OCI-M2 (cell line): Measurements from ENCODE around the gene PDIK1L.

Experiments
- DNase-seq: peaks from one replicate; lab custom pipeline; 2025; ENCODE audit not compliant: unreplicated experiment; lab: John Stamatoyannopoulos, UW

The PDIK1L gene

DNA sequence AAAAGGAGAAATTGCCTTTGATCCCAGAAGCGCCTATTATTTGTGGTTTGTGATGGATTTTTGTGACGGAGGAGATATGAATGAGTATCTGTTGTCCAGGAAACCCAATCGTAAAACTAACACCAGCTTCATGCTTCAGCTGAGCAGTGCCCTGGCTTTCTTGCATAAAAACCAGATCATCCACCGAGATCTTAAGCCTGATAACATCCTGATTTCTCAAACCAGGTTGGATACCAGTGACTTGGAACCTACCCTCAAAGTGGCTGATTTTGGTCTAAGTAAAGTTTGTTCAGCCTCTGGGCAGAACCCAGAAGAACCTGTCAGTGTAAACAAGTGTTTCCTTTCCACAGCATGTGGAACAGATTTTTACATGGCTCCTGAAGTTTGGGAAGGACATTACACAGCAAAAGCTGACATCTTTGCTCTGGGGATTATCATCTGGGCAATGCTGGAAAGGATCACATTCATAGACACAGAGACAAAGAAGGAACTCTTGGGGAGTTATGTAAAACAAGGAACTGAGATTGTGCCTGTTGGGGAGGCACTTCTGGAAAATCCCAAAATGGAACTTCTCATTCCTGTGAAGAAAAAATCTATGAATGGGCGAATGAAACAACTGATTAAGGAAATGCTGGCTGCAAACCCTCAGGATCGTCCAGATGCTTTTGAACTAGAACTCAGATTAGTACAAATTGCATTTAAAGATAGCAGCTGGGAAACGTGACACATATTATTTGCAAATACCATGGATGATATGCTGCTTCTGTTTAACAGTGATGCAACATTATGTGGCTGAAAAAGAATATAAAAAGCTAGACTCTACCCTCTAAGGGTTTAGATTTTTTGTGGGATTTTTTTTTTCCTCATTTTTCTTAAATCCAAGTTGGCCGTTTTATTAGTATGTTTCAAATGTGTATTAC is 10.5 kb downstream of the PDIK1L start:
- no peak for DNase-seq

DNA sequence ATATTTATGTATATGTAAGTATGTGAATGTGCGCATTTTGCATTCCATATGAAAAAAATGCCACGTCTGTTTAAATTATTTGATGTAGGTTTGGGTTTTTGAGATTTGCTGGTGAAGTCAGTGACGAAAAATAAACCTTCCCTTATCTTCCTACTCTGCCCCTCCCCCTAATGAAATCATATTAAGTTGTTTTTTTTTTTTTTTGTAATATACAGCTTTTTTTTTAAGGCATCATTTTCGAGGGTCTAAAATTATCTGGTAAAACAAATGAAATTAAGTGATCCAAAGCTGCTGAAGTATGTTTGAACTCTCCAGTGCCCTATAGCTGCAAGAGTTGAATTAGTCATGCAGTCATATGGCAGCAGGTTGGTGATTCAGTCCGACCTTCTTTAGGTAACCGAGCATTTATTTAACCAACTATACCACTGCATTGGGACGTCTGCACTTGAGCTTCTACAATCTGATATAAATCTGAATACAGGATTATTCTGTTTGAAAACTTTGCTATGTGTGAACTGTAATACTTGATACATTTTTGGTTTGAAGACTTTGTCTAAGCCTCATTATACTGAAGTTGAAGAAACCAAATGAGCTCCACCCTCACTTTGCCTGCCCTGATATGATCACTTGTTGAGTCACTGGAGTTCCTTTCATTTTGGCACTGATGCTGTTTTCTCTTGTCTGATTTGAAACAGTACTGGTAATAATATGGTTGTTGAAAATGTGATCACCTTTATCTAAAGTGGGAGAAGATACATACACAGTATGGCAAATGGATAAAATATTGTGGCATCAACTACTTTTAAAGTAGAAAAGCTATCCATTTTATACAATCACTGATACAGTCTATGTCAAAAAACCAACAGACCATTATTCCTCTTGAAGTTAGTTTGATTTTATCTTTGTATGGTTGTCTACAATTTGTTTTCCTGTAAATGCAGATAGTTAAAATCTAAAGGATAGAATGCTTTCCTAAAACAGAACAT is 11.7 kb downstream of the PDIK1L start:
- no peak for DNase-seq

DNA sequence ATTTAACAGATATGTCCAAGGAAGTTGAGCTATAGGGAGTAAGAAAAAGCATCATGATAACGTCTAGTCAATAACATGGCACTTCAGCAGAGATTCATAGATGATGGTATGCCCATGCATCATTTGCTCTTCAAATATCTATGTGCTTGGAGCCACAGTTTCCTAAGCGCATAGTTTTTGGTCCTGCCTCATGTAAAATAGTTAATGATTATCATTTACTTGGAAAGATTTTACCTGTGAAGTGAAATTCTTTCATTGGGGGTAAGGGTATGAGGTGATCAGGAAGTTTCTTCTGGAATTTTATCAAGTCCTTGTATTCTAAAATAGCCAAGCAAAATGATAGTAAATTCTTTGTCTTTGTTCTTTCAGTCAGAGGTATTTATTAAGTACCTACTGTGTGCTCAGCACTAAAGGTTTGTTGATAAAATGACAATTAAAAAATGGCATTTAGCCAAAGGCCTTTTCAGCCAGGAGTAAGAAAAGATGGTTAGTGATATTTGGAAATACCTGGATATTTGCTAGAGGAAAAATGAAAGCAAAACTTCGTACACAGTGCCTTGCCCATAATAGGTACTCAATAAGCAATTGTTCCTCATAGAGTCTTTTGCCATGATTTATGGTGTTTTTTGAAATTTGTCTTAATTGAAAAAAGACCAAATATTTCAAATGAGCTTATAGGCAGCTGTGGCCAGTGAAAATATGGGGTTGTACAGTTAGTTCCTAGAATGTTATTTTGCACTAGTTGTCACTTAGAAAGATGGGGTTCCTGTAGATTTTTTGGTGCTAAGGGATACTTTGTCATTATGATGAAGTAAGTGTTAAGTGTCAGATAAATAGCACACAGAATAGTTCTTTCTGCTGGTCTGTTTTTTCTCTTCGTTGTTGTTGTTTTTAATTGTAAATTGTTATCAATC is 13.1 kb downstream of the PDIK1L start:
- DNase-seq: no peak

DNA sequence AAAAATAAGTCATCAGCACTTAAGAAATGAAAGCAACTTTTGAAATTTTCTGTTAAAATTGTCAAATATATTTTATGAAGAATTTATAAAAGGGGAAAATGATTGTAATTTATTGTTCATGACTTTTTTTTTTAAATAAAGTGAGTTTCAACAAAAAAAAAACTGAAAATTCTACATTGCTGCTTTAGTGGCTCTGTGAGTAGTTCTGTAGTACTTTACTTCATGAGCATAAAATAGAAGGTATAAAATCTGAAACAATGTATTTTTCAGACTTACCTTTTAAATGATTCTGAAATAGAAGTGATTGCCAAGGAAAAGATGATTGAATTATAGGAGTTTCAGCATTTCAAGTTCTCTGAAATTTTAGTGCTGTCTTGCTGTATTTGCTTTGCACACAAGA is 13.8 kb downstream of the PDIK1L start:
- DNase-seq: no peak

DNA sequence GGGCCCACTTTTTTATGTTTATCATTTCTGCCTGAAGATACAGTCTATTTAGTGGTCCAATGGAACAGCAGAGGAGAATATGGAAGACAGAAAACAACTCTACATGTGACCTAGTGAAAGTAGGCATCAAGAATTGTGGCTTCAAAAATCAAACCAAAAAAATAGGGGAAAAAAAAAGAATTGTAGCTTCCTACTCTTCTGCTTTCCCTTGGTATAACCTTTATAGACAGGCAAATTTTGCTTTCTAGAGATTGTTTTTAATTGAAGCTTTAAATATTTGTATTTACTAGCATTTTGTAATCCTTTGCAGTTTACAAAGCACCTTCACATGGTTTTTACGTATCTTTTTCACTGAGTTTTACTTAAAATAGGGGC is 14.3 kb downstream of the PDIK1L start:
- no peak for DNase-seq

DNA sequence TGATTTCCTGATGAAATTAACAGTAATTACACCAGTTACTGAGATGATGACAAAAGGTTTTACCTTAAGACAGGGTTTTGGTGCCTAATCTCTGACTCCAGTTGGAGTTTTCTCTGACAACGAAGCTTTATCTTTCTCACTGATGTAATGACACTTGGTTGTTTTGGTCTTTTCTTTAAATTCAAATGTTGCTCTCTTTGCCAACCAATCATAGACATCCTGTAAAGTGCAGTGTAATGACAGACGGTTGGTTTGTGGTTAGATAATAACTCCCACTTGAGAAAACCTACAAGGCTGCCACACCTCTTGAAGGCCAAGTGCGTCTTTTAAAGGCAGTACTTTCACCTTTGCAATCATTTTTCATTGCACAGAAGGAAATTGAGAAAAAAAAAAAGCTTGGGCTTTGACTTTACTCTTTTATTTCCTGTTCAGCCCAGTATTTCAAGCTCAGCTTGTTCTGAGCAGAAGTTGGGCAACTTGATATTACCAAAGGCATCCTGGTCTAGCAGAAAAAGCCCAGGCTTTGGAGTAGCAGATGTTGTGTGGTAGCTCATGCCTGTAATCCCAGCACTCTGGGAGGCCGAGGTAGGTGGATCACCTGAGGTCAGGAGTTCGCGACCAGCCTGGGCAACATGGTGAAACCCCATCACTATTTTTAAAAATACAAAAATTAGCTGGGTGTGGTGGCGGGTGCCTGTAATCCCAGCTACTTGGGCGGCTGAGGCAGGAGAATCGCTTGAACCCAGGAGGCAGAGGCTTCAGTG is 14.9 kb downstream of the PDIK1L start:
- DNase-seq: peak; percentile 82

DNA sequence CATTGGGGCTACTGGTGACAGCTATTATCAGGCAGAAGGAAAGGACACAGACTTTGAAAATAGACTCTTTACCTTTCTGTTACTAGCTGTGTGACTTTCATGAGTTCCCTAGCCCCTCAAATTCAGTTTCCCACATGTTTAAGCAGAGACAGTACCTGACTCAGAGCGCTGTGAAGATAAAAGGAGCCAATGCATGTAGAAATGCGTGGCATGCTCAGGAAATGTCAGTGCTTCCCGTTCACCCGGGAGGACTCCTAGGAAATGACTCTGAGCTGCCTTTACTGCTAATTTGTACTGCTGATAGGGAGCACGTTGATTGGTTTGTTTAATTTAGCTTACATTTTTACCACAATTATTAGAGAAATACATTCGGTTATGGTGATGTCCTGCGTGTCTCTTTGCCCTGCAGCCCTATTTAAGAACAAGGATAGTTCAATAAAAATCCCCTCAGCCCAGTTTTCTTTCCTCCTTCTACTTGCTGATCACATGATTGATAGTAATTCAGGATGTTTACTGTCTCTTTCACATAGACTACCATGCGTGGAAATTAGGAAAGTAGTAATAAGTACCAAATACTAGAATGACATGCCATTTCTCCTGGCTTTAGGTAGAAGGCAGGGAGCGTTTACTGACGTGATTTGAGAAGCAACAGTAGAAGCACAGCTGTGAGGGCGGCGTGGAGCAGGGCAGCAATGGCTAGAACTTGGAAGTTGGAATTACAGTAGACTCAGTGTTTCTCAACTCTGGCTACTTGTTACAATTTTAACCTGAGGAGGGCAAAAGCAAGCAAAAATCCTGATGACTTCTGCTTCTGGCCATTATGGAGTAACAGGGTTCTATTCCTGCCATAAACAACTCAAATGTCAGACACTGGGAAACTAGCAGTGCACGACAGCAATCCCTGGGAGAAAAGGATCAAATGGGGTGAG is 15.9 kb downstream of the PDIK1L start:
- DNase-seq: no peak

DNA sequence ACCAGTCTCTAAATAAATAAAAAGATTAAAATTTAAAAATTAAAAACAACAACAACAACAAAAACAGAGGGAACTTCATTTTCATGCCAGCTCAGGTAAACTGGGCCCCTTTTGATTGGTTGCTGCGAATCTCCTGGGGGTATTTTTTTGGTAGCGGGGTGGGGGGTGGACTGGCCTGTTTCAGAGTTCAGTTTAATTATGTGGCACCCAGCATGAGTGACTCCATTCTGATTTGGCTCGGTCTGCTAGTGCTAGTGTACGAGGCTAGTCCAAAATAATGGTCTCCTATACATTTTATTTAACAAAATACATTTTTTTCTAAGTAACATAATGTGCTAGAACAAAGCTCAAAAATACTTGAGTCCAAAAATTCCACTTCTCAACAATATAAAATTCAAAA is 18.2 kb downstream of the PDIK1L start:
- no peak for DNase-seq

DNA sequence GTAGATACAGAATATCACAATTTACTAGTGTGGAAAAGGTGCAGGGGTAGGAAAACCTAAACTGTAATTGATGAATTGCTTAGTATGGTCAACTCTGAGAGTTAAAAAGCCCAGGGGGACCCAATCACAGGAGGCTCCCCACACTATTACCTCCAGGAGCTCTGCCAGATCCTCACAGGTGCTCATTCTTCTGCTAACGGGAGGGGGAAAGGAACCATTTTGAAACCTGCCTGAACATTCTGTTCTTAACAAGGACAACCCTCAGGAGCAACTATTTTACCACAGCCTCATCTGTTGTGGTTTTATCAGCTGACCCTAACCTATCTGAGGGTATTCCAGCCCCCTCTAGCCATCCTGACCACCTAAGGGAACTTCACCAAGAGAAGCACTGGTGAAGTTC is 19.1 kb downstream of the PDIK1L start:
- no peak for DNase-seq

DNA sequence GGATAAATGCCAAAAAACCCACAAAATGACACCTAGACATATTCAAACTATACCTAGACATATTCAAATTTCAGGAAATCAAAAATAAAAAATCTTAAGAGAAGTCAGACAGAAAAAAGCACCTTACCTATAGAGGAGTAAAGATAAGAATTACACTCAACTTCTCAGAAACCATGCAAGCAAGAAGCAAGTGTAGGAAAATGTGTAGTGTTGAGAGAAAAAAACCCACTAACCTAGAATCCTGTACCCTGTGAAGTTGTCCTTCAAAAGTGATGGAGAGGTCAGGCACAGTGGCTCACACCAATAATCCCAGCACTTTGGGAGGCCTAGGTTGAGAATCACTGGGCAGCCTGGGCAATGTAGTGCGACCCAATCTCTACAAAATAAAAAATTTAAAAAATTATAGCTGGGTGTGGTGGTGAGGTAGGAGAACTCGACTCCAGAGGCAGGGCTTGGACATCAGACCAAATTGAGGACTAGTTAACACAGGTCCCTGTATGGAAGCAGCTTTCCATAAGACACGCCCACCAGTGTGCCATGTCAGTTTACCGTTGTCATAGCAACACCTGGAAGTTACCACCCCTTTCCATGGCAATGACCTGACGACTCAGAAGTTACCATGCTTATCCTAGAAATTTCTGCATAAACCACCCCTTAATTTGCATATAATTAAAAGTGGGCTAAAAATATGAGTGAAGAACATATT is 20.7 kb downstream of the PDIK1L start:
- DNase-seq: no peak

DNA sequence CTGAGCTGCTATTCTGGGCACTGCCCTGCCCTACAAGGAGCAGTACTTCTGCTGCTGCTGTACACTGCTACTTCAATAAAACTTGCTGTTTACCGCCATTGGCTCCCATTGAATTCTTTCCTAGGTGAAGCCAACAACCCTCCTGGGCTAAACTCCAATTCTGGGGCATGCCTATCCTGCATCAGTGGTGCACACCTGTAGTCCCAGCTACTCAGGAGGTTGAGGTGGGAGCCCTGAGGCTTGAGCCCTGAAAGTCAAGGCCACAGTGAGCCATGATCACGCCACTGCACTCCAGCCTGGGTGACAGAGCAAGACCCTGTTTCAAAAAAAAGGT is 21.2 kb downstream of the PDIK1L start:
- DNase-seq: no peak

DNA sequence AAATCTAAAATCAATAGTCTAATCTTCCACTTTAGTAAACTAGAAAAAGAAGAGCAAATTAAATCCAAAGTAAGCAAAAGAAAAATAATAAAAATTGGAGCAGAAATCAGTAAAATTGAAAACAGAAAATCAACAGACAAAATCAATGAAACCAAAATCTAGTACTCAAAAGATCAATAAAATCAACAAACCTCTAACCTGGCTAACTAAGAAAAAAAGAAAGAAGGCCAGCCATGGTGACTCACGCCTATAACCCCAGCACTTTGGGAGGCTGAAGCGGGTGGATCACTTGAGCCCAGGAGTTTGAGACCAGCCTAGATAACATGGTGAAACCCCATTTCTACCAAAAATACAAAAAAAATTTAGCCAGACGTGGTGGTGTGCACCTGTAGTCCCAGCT is 22.8 kb downstream of the PDIK1L start:
- DNase-seq: no peak

DNA sequence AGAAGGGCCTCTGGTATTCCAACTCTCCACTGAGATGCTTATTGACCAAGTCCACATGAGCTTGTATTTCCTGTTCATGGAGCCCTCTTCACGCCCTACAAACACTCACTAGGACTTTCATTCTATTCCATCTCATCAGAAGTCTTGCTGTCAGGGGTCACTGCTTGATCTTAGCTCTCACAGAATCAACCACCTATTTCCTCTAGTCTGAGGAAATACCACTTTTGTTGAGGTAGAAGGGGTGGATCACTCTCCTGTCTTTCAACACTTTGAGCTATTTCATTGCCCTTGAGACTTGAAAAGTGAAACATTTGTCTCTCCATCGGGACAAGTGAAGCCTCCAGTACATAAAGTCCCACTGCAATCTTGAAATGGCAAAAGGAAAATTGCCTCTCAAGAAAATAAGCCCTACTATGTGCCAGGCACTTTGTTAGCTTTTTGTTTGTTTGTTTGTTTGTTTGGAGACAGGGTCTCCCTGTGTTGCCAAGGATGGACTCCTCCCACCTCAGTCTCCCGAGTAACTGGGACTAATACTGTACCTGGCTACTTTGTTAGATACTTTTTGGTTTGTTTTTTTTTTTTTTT is 27.4 kb downstream of the PDIK1L start:
- DNase-seq: no peak

DNA sequence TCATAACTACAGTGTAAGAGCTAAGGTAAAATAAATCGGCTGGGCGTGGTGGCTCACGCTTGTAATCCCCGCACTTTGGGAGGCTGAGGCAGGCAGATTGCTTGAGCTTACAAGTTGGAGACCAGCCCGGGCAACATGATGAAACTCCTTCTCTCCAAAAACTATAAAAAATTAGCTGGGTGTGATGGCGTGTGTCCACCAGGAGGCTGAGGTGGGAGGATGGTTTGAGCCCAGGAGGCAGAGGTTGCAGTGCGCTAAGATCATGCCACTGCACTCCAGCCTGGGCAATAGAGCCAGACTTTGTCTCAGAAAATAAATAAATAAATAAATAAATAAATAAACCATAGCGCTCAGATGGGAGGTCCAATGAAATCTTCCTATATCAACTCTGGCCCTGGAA is 30.5 kb downstream of the PDIK1L start:
- DNase-seq: no peak

DNA sequence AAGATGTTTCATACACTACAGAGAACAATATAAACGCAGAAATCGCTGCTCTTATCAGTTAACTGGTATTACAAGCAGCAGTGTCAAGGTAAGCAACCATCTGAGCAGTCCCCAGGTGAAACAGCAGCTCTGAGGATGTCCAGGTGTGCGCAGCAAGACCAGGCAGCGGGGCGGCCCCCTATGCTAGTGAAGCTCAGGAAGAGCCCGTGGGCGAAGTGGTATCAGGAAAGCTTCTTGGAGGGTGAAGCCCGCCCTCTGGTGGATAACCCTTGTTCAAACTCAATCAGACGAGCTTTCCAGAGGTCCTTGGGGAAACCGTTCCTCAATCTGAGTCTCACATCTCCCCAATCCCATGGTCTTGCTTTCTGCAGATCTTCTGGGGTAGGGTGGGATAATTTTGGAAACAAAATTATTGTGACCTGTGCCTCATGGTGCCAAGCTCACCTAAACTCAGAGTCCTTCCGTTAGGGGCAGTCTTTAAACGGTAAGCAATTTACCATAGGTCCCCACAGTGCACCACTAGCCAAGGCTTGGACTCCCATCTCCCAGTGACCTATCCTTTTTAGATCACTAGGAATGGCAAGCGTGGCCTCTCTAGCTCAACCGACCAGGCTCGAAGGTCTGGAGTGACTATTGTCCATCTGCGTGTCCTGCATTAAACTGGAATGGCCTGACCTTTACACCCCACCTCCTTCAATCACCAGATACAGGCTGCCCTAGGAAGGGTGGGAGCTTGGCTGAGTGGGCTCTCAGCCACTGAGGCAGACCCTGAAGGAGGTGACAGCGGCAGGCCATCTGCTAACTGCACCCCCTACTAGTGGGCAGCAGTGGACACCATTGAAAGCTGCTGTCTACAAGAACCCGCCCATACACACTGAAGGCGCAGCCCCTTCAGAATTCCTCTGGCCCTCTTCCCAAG is 33.7 kb downstream of the PDIK1L start:
- peak; percentile 36 for DNase-seq

DNA sequence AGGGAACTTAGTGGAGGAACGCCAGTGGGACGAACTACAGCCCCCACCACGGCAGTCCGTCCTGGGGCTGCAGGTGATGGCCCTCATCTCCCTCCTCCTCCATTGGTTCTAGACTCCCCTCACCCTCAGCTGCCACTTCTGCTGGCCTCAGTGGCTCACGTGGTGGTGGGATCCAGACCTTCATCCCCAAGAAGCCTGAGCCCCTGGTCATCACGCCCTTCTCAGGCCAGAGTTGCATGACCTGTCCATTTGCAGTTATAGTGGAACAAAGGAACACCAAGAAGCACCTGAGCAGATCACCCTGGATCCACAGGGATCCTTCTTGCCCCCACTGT is 34.3 kb downstream of the PDIK1L start:
- DNase-seq: no peak

DNA sequence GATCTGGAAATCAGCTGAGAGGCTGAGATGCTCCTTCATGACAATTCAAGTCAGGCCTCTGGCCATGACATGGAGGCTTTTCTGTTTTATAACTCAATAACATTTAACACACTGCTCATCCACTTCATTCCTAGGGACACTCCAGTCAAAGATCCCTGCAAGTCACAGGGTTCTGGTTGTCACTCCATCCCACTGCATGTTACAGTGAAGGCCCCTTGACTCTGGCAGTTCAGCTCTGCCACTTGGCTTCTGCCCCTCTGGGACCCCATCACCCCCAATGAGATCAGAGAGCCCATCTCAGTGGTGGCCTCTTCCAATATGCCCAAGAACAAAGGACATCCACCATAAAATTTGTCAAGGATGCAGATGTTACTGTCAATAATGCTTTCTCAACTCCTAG is 37.3 kb downstream of the PDIK1L start:
- no peak for DNase-seq
